GM21576 (cell line): Measurements from ENCODE around the gene NR1I2.

Experiments
- ATAC-seq: cut with Tn5 transposase; IDR thresholded peaks from one replicate; pipeline ENCODE4 v1.9.1; 2021; ENCODE audit warnings: mild to moderate bottlenecking, moderate library complexity; ENCODE audit not compliant: unreplicated experiment

Gene NR1I2

GRCh38 chr3:119781330-119782198 is at the start of gene NR1I2:
Gene NR1I2, plus strand, starts transcription at chr3:119782101.
- no peak for ATAC-seq

GRCh38 chr3:119733812-119734211 is 48.1 kb upstream of the NR1I2 start:
- no peak for ATAC-seq

GRCh38 chr3:119738741-119739140 is 43.2 kb upstream of the NR1I2 start:
- no peak for ATAC-seq

- no peak for ATAC-seq
Measured at GRCh38 chr3:119741657-119742590, 40.0 kb upstream of the NR1I2 start.

GRCh38 chr3:119743921-119744320 is 38.0 kb upstream of the NR1I2 start:
- ATAC-seq = no peak

GRCh38 chr3:119745942-119746341 is 36.0 kb upstream of the NR1I2 start:
- ATAC-seq = no peak

GRCh38 chr3:119746423-119746822 is 35.5 kb upstream of the NR1I2 start:
- ATAC-seq = no peak

- ATAC-seq = no peak
Measured at GRCh38 chr3:119747357-119747756, 34.5 kb upstream of the NR1I2 start.

GRCh38 chr3:119748991-119749390 is 32.9 kb upstream of the NR1I2 start:
- no peak for ATAC-seq

GRCh38 chr3:119751423-119751822 is 30.5 kb upstream of the NR1I2 start:
- ATAC-seq = no peak

GRCh38 chr3:119759962-119760361 is 21.9 kb upstream of the NR1I2 start:
- ATAC-seq = peak; percentile 79

- no peak for ATAC-seq
Measured at GRCh38 chr3:119762876-119763275, 19.0 kb upstream of the NR1I2 start.

GRCh38 chr3:119763466-119763865 is 18.4 kb upstream of the NR1I2 start:
- no peak for ATAC-seq

- ATAC-seq = no peak
Measured at GRCh38 chr3:119765239-119765638, 16.7 kb upstream of the NR1I2 start.

- no peak for ATAC-seq
Measured at GRCh38 chr3:119767936-119768601, 13.8 kb upstream of the NR1I2 start.

GRCh38 chr3:119768668-119769393 is 13.1 kb upstream of the NR1I2 start:
- ATAC-seq = no peak

- ATAC-seq = no peak
Measured at GRCh38 chr3:119769394-119770149, 12.3 kb upstream of the NR1I2 start.

GRCh38 chr3:119774444-119774843 is 7.5 kb upstream of the NR1I2 start:
- peak; percentile 89 for ATAC-seq

- no peak for ATAC-seq
Measured at GRCh38 chr3:119776304-119776703, 5.6 kb upstream of the NR1I2 start.

- no peak for ATAC-seq
Measured at GRCh38 chr3:119778176-119778575, 3.7 kb upstream of the NR1I2 start.
